H9 (cell line): ENCODE measurements around the gene ERC1. TPM values are rescaled to one million over a fixed set of nuclear protein-coding genes. Genes with fewer than 3 reads are reported as not detected.

Experiments
- DNase-seq: peaks from one replicate; pipeline ENCODE4 v3.0.0-alpha.2; 2017
- H2AFZ ChIP-seq: one replicate; pipeline ENCODE4 v1.6.1; 2013; ENCODE audit warnings: mild to moderate bottlenecking, low read length, control low read depth, moderate library complexity
- H2AK5ac ChIP-seq: 2 replicates; pipeline ENCODE4 v1.6.1; 2013; ENCODE audit warnings: low read length, control low read depth, mixed read lengths; ENCODE audit not compliant: insufficient read length
- H2BK120ac ChIP-seq: one replicate; pipeline ENCODE4 v1.6.1; 2013; ENCODE audit warnings: low read depth, mild to moderate bottlenecking, low read length, control low read depth, inconsistent platforms; ENCODE audit not compliant: poor library complexity, severe bottlenecking
- H2BK12ac ChIP-seq: 2 replicates; pipeline ENCODE4 v1.6.1; 2013; ENCODE audit warnings: low read length, control low read depth, mixed read lengths, low read depth; ENCODE audit not compliant: insufficient read length
- H2BK15ac ChIP-seq: 2 replicates; pipeline ENCODE4 v1.6.1; 2013; ENCODE audit warnings: low read depth, low read length, control low read depth
- H2BK20ac ChIP-seq: one replicate; pipeline ENCODE4 v1.6.1; 2013; ENCODE audit warnings: low read depth, mild to moderate bottlenecking, low read length, control low read depth, inconsistent platforms; ENCODE audit not compliant: poor library complexity, severe bottlenecking
- H2BK5ac ChIP-seq: 2 replicates; pipeline ENCODE4 v1.6.1; 2013; ENCODE audit warnings: low read length, control low read depth, mixed read lengths; ENCODE audit not compliant: insufficient read length
- H3K14ac ChIP-seq: 2 replicates; pipeline ENCODE4 v1.6.1; 2013; ENCODE audit warnings: low read length, control low read depth; ENCODE audit not compliant: insufficient read depth
- H3K18ac ChIP-seq: 2 replicates; pipeline ENCODE4 v1.6.1; 2013; ENCODE audit warnings: low read depth, mild to moderate bottlenecking, mixed read lengths, low read length, control low read depth; ENCODE audit not compliant: insufficient read length
- H3K23ac ChIP-seq: 2 replicates; pipeline ENCODE4 v1.6.1; 2013; ENCODE audit warnings: low read length, control low read depth, mixed read lengths, low read depth; ENCODE audit not compliant: insufficient read length
- H3K23me2 ChIP-seq: 2 replicates; pipeline ENCODE4 v1.6.1; 2013; ENCODE audit warnings: low read depth, mild to moderate bottlenecking, mixed read lengths, low read length, control low read depth; ENCODE audit not compliant: insufficient read length, poor library complexity, severe bottlenecking
- H3K27ac ChIP-seq: 2 replicates; pipeline ENCODE4 v1.5.1; 2013; ENCODE audit warnings: low read length, control low read depth, mixed read lengths, low read depth; ENCODE audit not compliant: insufficient read length
- H3K27me3 ChIP-seq: 2 replicates; pipeline ENCODE4 v1.6.1; 2013; ENCODE audit warnings: low read length, control low read depth, inconsistent platforms; ENCODE audit not compliant: insufficient read depth
- H3K4ac ChIP-seq: 2 replicates; pipeline ENCODE4 v1.6.1; 2013; ENCODE audit warnings: low read depth, mild to moderate bottlenecking, control low read depth, inconsistent platforms, low read length, moderate library complexity
- H3K4me1 ChIP-seq: 2 replicates; pipeline ENCODE4 v1.6.1; 2013; ENCODE audit warnings: low read length, control low read depth, inconsistent platforms; ENCODE audit not compliant: insufficient read depth
- H3K4me2 ChIP-seq: 2 replicates; pipeline ENCODE4 v1.6.1; 2013; ENCODE audit warnings: low read length, control low read depth, mixed read lengths; ENCODE audit not compliant: insufficient read length, insufficient read depth
- H3K56ac ChIP-seq: 2 replicates; pipeline ENCODE4 v1.6.1; 2013; ENCODE audit warnings: low read depth, mild to moderate bottlenecking, mixed read lengths, low read length, control low read depth; ENCODE audit not compliant: insufficient read length
- H3K79me1 ChIP-seq: 2 replicates; pipeline ENCODE4 v1.6.1; 2013; ENCODE audit warnings: low read depth, mild to moderate bottlenecking, moderate library complexity, low read length, control low read depth, inconsistent platforms; ENCODE audit not compliant: insufficient read depth, poor library complexity, severe bottlenecking
- H3K79me2 ChIP-seq: 2 replicates; pipeline ENCODE4 v1.6.1; 2013; ENCODE audit warnings: low read length, control low read depth, inconsistent platforms; ENCODE audit not compliant: insufficient read depth
- H3K9ac ChIP-seq: 2 replicates; pipeline ENCODE4 v1.6.1; 2013; ENCODE audit warnings: low read length, control low read depth, mixed read lengths; ENCODE audit not compliant: insufficient read length; ENCODE audit errors: extremely low read depth
- H3K9me3 ChIP-seq: one replicate; pipeline ENCODE4 v1.6.1; 2013; ENCODE audit warnings: low read depth, low read length, inconsistent platforms; ENCODE audit not compliant: control insufficient read depth
- H3T11ph ChIP-seq: one replicate; pipeline ENCODE4 v1.6.1; 2013; ENCODE audit warnings: mild to moderate bottlenecking, low read length, control low read depth, inconsistent platforms
- H4K20me1 ChIP-seq: one replicate; pipeline ENCODE4 v1.6.1; 2013; ENCODE audit not compliant: control insufficient read depth, insufficient read length, insufficient read depth
- H4K5ac ChIP-seq: 2 replicates; pipeline ENCODE4 v1.6.1; 2013; ENCODE audit warnings: low read depth, mild to moderate bottlenecking, mixed read lengths, low read length, control low read depth; ENCODE audit not compliant: insufficient read length
- H4K8ac ChIP-seq: replicated peaks from 2 replicates; pipeline ENCODE4 v1.6.1; 2013; ENCODE audit warnings: low read length, control low read depth, mixed read lengths, low read depth; ENCODE audit not compliant: insufficient read length
- H4K91ac ChIP-seq: 2 replicates; pipeline ENCODE4 v1.6.1; 2013; ENCODE audit warnings: low read depth, mild to moderate bottlenecking, moderate library complexity, mixed read lengths, low read length, control low read depth; ENCODE audit not compliant: insufficient read length
- H3K27ac Mint-ChIP-seq, 3 experiments: 2 replicates in 2 of 3; 3 replicates in 1 of 3; pipeline ENCODE4 v1.8.0; 2020 to 2021; ENCODE audit warnings: mixed read lengths in 3 of 3, mild to moderate bottlenecking in 1 of 3, moderate library complexity in 1 of 3
- H3K27me3 Mint-ChIP-seq: 2 replicates; pipeline ENCODE4 v1.8.0; 2021; ENCODE audit warnings: low read depth, mild to moderate bottlenecking, moderate library complexity, mixed read lengths
- H3K36me3 Mint-ChIP-seq, 3 experiments: 2 replicates in 2 of 3; 3 replicates in 1 of 3; pipeline ENCODE4 v1.8.0; 2020 to 2021; ENCODE audit warnings: low read depth in 3 of 3, mixed read lengths in 3 of 3; ENCODE audit not compliant: insufficient read depth in 1 of 3
- H3K4me1 Mint-ChIP-seq, 2 experiments: 2 replicates each; pipeline ENCODE4 v1.8.0; 2020; ENCODE audit warnings: mixed read lengths in 2 of 2
- H3K4me3 Mint-ChIP-seq, 2 experiments: 2 replicates in 1 of 2; 3 replicates in 1 of 2; pipeline ENCODE4 v1.8.0; 2020 to 2021; ENCODE audit warnings: mild to moderate bottlenecking in 2 of 2, mixed read lengths in 2 of 2, moderate library complexity in 1 of 2
- H3K9me3 Mint-ChIP-seq, 2 experiments: 2 replicates in 1 of 2; 3 replicates in 1 of 2; pipeline ENCODE4 v1.8.0; 2020; ENCODE audit warnings: mild to moderate bottlenecking in 2 of 2, mixed read lengths in 2 of 2, moderate library complexity in 1 of 2
- WGBS: extraction: QIAGEN DNeasy Blood & Tissue Kit; methylation state at CpG from one replicate; pipeline ENCODE4 v1.1.7; 2013; ENCODE audit warnings: missing lambda C conversion rate, low lambda C conversion rate, mixed read lengths; ENCODE audit not compliant: insufficient read length; ENCODE audit errors: extremely low coverage; 5-methylcytosine and 5-hydroxymethylcytosine counted together
- total RNA-seq: library from RNA; stranded (reverse); gene quantifications from 2 replicates; pipeline ENCODE4 v1.2.1, GENCODE V29; 2021
- TF ChIP-seq, protein P1 (sequence below): fragments of 200-600 bp; sonication (generic); conservative IDR thresholded peaks from 3 replicates; pipeline ENCODE4 v1.8.0; 2021; ENCODE audit warnings: antibody characterized with exemption, mild to moderate bottlenecking

ERC1 gene
- total RNA-seq, 1 experiment from 2014 or later, result 51.2 TPM

DNA sequence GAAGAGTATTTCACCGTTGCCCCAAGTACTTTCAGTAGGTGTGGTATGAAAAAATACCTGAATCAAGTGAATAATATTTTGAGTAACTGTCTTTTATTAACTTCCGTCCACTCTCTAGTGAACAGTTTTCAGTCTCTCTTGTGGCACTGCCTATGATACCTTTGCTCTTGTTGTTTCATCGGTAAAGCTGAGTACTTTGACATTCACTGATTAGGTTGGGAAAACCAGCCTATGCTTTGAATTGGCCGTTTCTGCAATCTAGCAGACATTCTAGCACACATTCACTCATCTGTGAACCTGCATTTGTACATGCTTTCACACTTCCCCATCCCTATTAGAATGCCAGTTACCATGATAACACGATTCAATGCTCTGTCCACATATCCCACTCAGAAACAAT, 386.1 kb downstream of the ERC1 start:
- H2BK20ac ChIP-seq, result no peak overlapping the region
- no peaks in the 10 kb centered on the region for H3K79me1 ChIP-seq
- H3K4ac ChIP-seq, result no peak overlapping the region
- Mint-ChIP-seq H3K9me3 (peaks cover 0 to 4% of the 10 kb centered on the region in 2 experiments; a peak in 1 of 5 replicates), H3K4me1 (peaks cover 15 to 17% of the 10 kb centered on the region in 2 experiments), H3K4me3 (no peak overlapping the region), H3K36me3 (peaks cover 6 to 16% (median 8%) of the 10 kb centered on the region in 3 experiments), H3K27ac (no peak overlapping the region), H3K27me3 (no peaks in the 10 kb centered on the region)
- H3K9ac ChIP-seq, result no peak overlapping the region
- no peak overlapping the region for H2BK5ac ChIP-seq
- no peaks in the 10 kb centered on the region for H3K9me3 ChIP-seq
- WGBS, result no CpG with 5 or more reads among the region's 5 CpGs
- DNase-seq, result no peak
- no peak overlapping the region for H3K4me2 ChIP-seq
- H3K27me3 ChIP-seq, result no peaks in the 10 kb centered on the region
- no peak overlapping the region for H2AK5ac ChIP-seq
- H3K23ac ChIP-seq, result no peak overlapping the region
- H2BK120ac ChIP-seq, result no peak overlapping the region
- H4K91ac ChIP-seq, result no peak overlapping the region
- no peaks in the 10 kb centered on the region for H3K79me2 ChIP-seq
- no peak overlapping the region for H2BK15ac ChIP-seq
- H3K14ac ChIP-seq, result no peak overlapping the region
- no peak overlapping the region for H4K5ac ChIP-seq
- no peak overlapping the region for H3K27ac ChIP-seq
- no peaks in the 10 kb centered on the region for H3K4me1 ChIP-seq
- no peak overlapping the region for H3K56ac ChIP-seq
- no peak overlapping the region for H3T11ph ChIP-seq
- TF ChIP-seq, protein P1, sequence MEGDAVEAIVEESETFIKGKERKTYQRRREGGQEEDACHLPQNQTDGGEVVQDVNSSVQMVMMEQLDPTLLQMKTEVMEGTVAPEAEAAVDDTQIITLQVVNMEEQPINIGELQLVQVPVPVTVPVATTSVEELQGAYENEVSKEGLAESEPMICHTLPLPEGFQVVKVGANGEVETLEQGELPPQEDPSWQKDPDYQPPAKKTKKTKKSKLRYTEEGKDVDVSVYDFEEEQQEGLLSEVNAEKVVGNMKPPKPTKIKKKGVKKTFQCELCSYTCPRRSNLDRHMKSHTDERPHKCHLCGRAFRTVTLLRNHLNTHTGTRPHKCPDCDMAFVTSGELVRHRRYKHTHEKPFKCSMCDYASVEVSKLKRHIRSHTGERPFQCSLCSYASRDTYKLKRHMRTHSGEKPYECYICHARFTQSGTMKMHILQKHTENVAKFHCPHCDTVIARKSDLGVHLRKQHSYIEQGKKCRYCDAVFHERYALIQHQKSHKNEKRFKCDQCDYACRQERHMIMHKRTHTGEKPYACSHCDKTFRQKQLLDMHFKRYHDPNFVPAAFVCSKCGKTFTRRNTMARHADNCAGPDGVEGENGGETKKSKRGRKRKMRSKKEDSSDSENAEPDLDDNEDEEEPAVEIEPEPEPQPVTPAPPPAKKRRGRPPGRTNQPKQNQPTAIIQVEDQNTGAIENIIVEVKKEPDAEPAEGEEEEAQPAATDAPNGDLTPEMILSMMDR, result no peak
- H2BK12ac ChIP-seq, result no peak overlapping the region
- no peaks in the 10 kb centered on the region for H3K23me2 ChIP-seq
- H2AFZ ChIP-seq, result no peak overlapping the region
- no peak overlapping the region for H3K18ac ChIP-seq
- no peaks in the 10 kb centered on the region for H4K20me1 ChIP-seq
- H4K8ac ChIP-seq, result no peak overlapping the region
